Activated gamma-delta T cell treated with Interleukin-2 at 50 U/mL for 16 hours (primary cell): ENCODE data around the gene MERTK.
"Not testable (repeated sequence)": the region's sequence is repeated elsewhere in the genome, so short reads cannot be mapped to it uniquely, and the experiment has no call there.

Experiments
- DNase-seq: peaks from one replicate; pipeline ENCODE4 v3.0.0-alpha.2; 2020

Gene MERTK

GRCh38 chr2:112048887-112049286 lies 150.5 kb downstream of the MERTK start:
- peak; percentile 25 for DNase-seq

GRCh38 chr2:112050316-112050715 lies 151.9 kb downstream of the MERTK start:
- no peak for DNase-seq

- peak; percentile 97 for DNase-seq
Measured at GRCh38 chr2:112053917-112054846, 155.8 kb downstream of the MERTK start.

GRCh38 chr2:112054847-112055729 lies 156.7 kb downstream of the MERTK start, which contains the start of gene TMEM87B:
Gene TMEM87B (plus strand): TSS chr2:112055269. CDS start chr2:112055592, 323 bp downstream.
- peak; percentile 98 for DNase-seq

- DNase-seq = peak; percentile 13
Measured at GRCh38 chr2:112055730-112056625, 157.6 kb downstream of the MERTK start.

GRCh38 chr2:112056626-112056987 lies 158.2 kb downstream of the MERTK start:
- no peak for DNase-seq

- DNase-seq = no peak
Measured at GRCh38 chr2:112059671-112060070, 161.3 kb downstream of the MERTK start.

- no peak for DNase-seq
Measured at GRCh38 chr2:112061299-112061698, 162.9 kb downstream of the MERTK start.

GRCh38 chr2:112061840-112062239 lies 163.4 kb downstream of the MERTK start:
- no peak for DNase-seq

- DNase-seq = no peak
Measured at GRCh38 chr2:112062894-112063293, 164.5 kb downstream of the MERTK start.

GRCh38 chr2:112065486-112065885 lies 167.1 kb downstream of the MERTK start:
- no peak for DNase-seq

- DNase-seq = no peak
Measured at GRCh38 chr2:112065966-112066365, 167.6 kb downstream of the MERTK start.

GRCh38 chr2:112069794-112070193 lies 171.4 kb downstream of the MERTK start:
- not testable (repeated sequence) for DNase-seq

- no peak for DNase-seq
Measured at GRCh38 chr2:112073875-112074274, 175.5 kb downstream of the MERTK start.

- no peak for DNase-seq
Measured at GRCh38 chr2:112074506-112074905, 176.1 kb downstream of the MERTK start.

GRCh38 chr2:112075490-112076260 lies 177.3 kb downstream of the MERTK start:
- DNase-seq = no peak

GRCh38 chr2:112077814-112078213 lies 179.4 kb downstream of the MERTK start:
- DNase-seq = no peak
